GM12865 (cell line): ENCODE measurements around the gene LIME1.

ENCODE experiments used
- DNase-seq: peaks from one replicate; pipeline ENCODE4 v3.0.0; 2010; ENCODE audit warnings: low read depth
- H3K4me3 ChIP-seq: 2 replicates; pipeline ENCODE4 v1.5.1; 2011; ENCODE audit warnings: mild to moderate bottlenecking, low read depth, low read length, control low read depth
- CTCF ChIP-seq: IDR thresholded peaks from 2 replicates; pipeline ENCODE4 v1.5.1; 2011; ENCODE audit warnings: low read length, control low read depth, low read depth, inconsistent platforms; ENCODE audit not compliant: insufficient read depth; ENCODE audit errors: missing control alignments

The LIME1 gene

GRCh38 chr20:63690898-63691710, 45.4 kb upstream of the LIME1 start:
- no peak overlapping the region for H3K4me3 ChIP-seq
- no peak for TF ChIP-seq CTCF
- no peak for DNase-seq

- DNase-seq = no peak
- TF ChIP-seq CTCF = no peak
- no peak overlapping the region for H3K4me3 ChIP-seq
Observed at GRCh38 chr20:63691711-63692435, 44.6 kb upstream of the LIME1 start.

GRCh38 chr20:63692436-63693082, 43.9 kb upstream of the LIME1 start:
- no peak overlapping the region for H3K4me3 ChIP-seq
- no peak for TF ChIP-seq CTCF
- no peak for DNase-seq

GRCh38 chr20:63693083-63693732, 43.3 kb upstream of the LIME1 start:
- H3K4me3 ChIP-seq = no peak overlapping the region
- DNase-seq = no peak
- no peak for TF ChIP-seq CTCF

- TF ChIP-seq CTCF = no peak
- H3K4me3 ChIP-seq = no peak overlapping the region
- DNase-seq = no peak
Observed at GRCh38 chr20:63693733-63694583, 42.5 kb upstream of the LIME1 start.
